K562 (cell line): ENCODE data around the gene RFWD3. TPM values are rescaled to one million over a fixed set of nuclear protein-coding genes. Genes with fewer than 3 reads are reported as not detected.
A peak's percentile ranks its signal among the peaks of the same experiment; 100 is the strongest.

Experiments
- ATAC-seq: fragments of 200-7000 bp; cut with Tn5 transposase; 3 replicates; pipeline ENCODE4 v1.9.1; 2020; ENCODE audit warnings: moderate library complexity
- BruUV-seq: library from RNA; stranded (reverse); fragments of 400-500 nt; replicated peaks from 2 replicates; lab custom pipeline; 2021; lab: Mats Ljungman, UMichigan
- CTCF ChIA-PET: fragments of 300-600 bp; formaldehyde crosslinking; extraction: SDS; loops from one replicate; lab custom pipeline; 2021; ENCODE audit warnings: low intra/inter-chr PET ratio; lab: Yijun Ruan, JAX
- POLR2A ChIA-PET: fragments of 300-600, 350-650 bp; sonication (Branson Sonifier 250); formaldehyde crosslinking; extraction: SDS; loops from one replicate; lab custom pipeline; 2021; ENCODE audit warnings: antibody characterized with exemption, inconsistent platforms; lab: Yijun Ruan, JAX
- DNase-seq, 4 experiments: peaks; one replicate each; pipeline versions ENCODE4 v3.0.0 to v3.0.0-alpha.2; 2011 to 2018; ENCODE audit warnings: low spot score in 3 of 4, mixed read lengths in 3 of 4; ENCODE audit errors: extremely low read depth in 1 of 4
- FAIRE-seq: peaks from 2 replicates; lab custom pipeline; 2011; peaks lifted over from hg19 to GRCh38; lab: Jason Lieb, UNC
- H2AFZ ChIP-seq: 2 replicates; pipeline ENCODE4 v1.6.0; 2011; ENCODE audit warnings: low read depth, low read length, control low read depth, inconsistent platforms
- H3K27ac ChIP-seq: fragments of 200-600 bp; 3 replicates; pipeline ENCODE4 v1.8.0; 2011; ENCODE audit warnings: low read depth, mild to moderate bottlenecking, control low read depth, inconsistent platforms, low read length, moderate library complexity, mixed read lengths; ENCODE audit errors: extremely low read depth
- H3K27me3 ChIP-seq, 2 experiments: fragments of 300-600 bp in 1 of 2; 2 replicates in 1 of 2; 3 replicates in 1 of 2; pipeline versions ENCODE4 v1.6.0 to v1.8.0; 2011; ENCODE audit warnings: inconsistent platforms in 2 of 2, low read length in 2 of 2, mild to moderate bottlenecking in 1 of 2, mixed read lengths in 1 of 2, moderate library complexity in 1 of 2; ENCODE audit not compliant: control insufficient read depth in 2 of 2, insufficient read depth in 2 of 2
- H3K36me3 ChIP-seq: fragments of 300-600 bp; 3 replicates; pipeline ENCODE4 v1.8.0; 2011; ENCODE audit warnings: mild to moderate bottlenecking, low read length, inconsistent platforms; ENCODE audit not compliant: control insufficient read depth, insufficient read depth
- H3K4me1 ChIP-seq, 2 experiments: fragments of 200-600 bp in 1 of 2; replicated peaks in 1 of 2; 2 replicates in 1 of 2; 3 replicates in 1 of 2; pipeline versions ENCODE4 v1.5.1 to v1.8.0; 2011; ENCODE audit warnings: inconsistent platforms in 2 of 2, low read length in 2 of 2, mild to moderate bottlenecking in 1 of 2, mixed read lengths in 1 of 2, moderate library complexity in 1 of 2; ENCODE audit not compliant: control insufficient read depth in 2 of 2, insufficient read depth in 2 of 2
- H3K4me2 ChIP-seq: 2 replicates; pipeline ENCODE4 v1.6.1; 2011; ENCODE audit warnings: low read length, control low read depth, inconsistent platforms, mixed read lengths; ENCODE audit not compliant: insufficient read depth
- H3K4me3 ChIP-seq: fragments of 200-600 bp; sonication (generic), shearing (Covaris generic); 2 replicates; pipeline ENCODE4 v1.5.1; 2016; ENCODE audit warnings: control low read depth, inconsistent platforms
- H3K79me2 ChIP-seq: fragments of 200-600 bp; 3 replicates; pipeline ENCODE4 v1.8.0; 2011; ENCODE audit warnings: low read length, inconsistent platforms; ENCODE audit not compliant: control insufficient read depth, insufficient read depth
- H3K9ac ChIP-seq, 2 experiments: 2 replicates each; pipeline versions ENCODE4 v1.6.0 to v1.6.1; 2011; ENCODE audit warnings: low read depth in 2 of 2, low read length in 2 of 2, control low read depth in 1 of 2, inconsistent platforms in 1 of 2, mild to moderate bottlenecking in 1 of 2, mixed read lengths in 1 of 2; ENCODE audit not compliant: insufficient read depth in 1 of 2
- H3K9me1 ChIP-seq: one replicate; pipeline ENCODE4 v1.6.0; 2011; ENCODE audit warnings: inconsistent platforms, mild to moderate bottlenecking, low read length, moderate library complexity; ENCODE audit not compliant: control insufficient read depth, insufficient read depth
- H3K9me3 ChIP-seq: replicated peaks from 2 replicates; pipeline ENCODE4 v1.5.1; 2011; ENCODE audit warnings: low read depth, low read length, inconsistent platforms; ENCODE audit not compliant: control insufficient read depth, insufficient read depth
- H4K20me1 ChIP-seq: replicated peaks from 2 replicates; pipeline ENCODE4 v1.6.1; 2011; ENCODE audit warnings: low read length, inconsistent platforms, mixed read lengths; ENCODE audit not compliant: control insufficient read depth, insufficient read depth
- CAMTA2 ChIP-seq: fragments of 250-450 bp; sonication (Bioruptor Pico); conservative IDR thresholded peaks from 2 replicates; pipeline ENCODE4 v1.5.1; 2022
- CBX8 ChIP-seq: fragments of 200-600 bp; sonication (generic); IDR thresholded peaks from 2 replicates; pipeline ENCODE4 v1.6.1; 2012; ENCODE audit warnings: borderline replicate concordance, mixed run types, low read depth, mild to moderate bottlenecking, moderate library complexity, mixed read lengths, low read length, control low read depth, inconsistent platforms; ENCODE audit not compliant: poor library complexity, severe bottlenecking; ENCODE audit errors: extremely low read depth
- ELF4 ChIP-seq: fragments of 450-650 bp; formaldehyde crosslinking; IDR thresholded peaks from 2 replicates; pipeline ENCODE4 v1.4.0; 2022; ENCODE audit warnings: missing genetic modification characterization
- ETS1 ChIP-seq: conservative IDR thresholded peaks from 2 replicates; pipeline ENCODE4 v1.6.1; 2011; ENCODE audit warnings: low read depth, mild to moderate bottlenecking, low read length; ENCODE audit not compliant: control insufficient read depth
- HMGN3 ChIP-seq: IDR thresholded peaks from 2 replicates; pipeline ENCODE4 v1.6.1; 2011; ENCODE audit warnings: borderline replicate concordance, low read depth, mild to moderate bottlenecking, mixed read lengths, low read length; ENCODE audit not compliant: insufficient read length; ENCODE audit errors: extremely low read depth
- MLX ChIP-seq, 2 experiments: fragments of 450-650 bp in 1 of 2; sonication (generic) in 1 of 2; formaldehyde crosslinking; conservative IDR thresholded peaks; 2 replicates each; pipeline versions ENCODE4 v1.4.0 to v1.8.1; 2020 to 2022; ENCODE audit warnings: mild to moderate bottlenecking in 1 of 2, missing genetic modification reagents in 1 of 2
- MTA2 ChIP-seq: fragments of 450-650 bp; IDR thresholded peaks from 2 replicates; pipeline ENCODE4 v1.6.1; 2016; ENCODE audit warnings: low read depth
- NR2C1 ChIP-seq, 2 experiments: fragments of 450-650 bp; IDR thresholded peaks; 2 replicates each; pipeline ENCODE4 v1.6.1; 2017; ENCODE audit warnings: mild to moderate bottlenecking in 2 of 2, antibody characterized with exemption in 1 of 2, inconsistent platforms in 1 of 2, missing compliant biosample characterization in 1 of 2, missing genetic modification characterization in 1 of 2
- OTX1 ChIP-seq: fragments of 450-650 bp; formaldehyde crosslinking; IDR thresholded peaks from 2 replicates; pipeline ENCODE4 v1.4.0; 2022; ENCODE audit warnings: mild to moderate bottlenecking
- SNAPC5 ChIP-seq: fragments of 250-450 bp; sonication (Bioruptor Pico); IDR thresholded peaks from 2 replicates; pipeline ENCODE4 v1.8.0; 2021; ENCODE audit warnings: moderate library complexity, mild to moderate bottlenecking, inconsistent platforms
- TCF7L2 ChIP-seq: fragments of 150-350 bp; IDR thresholded peaks from 2 replicates; pipeline ENCODE4 v1.6.1; 2016; ENCODE audit warnings: low read depth, mild to moderate bottlenecking, low read length, moderate library complexity
- ZNF121 ChIP-seq: sonication (generic); formaldehyde crosslinking; conservative IDR thresholded peaks from 2 replicates; pipeline ENCODE4 v1.8.0; 2022; ENCODE audit warnings: missing genetic modification reagents
- ZNF609 ChIP-seq: sonication (generic); formaldehyde crosslinking; IDR thresholded peaks from 2 replicates; pipeline ENCODE4 v1.8.1; 2023; ENCODE audit warnings: missing genetic modification reagents, mild to moderate bottlenecking, borderline replicate concordance
- ZNF76 ChIP-seq: fragments of 250-450 bp; sonication (Bioruptor Pico); IDR thresholded peaks from 2 replicates; pipeline ENCODE4 v1.4.0; 2020; ENCODE audit warnings: mild to moderate bottlenecking, moderate library complexity, borderline replicate concordance
- ZSCAN29 ChIP-seq: fragments of 450-650 bp; IDR thresholded peaks from 2 replicates; pipeline ENCODE4 v1.6.1; 2017
- WGBS: fragments of 100-300 bp; shearing (Covaris generic); methylation state at CpG from one replicate; pipeline ENCODE4 v1.1.6; 2016; ENCODE audit warnings: low coverage, mixed read lengths; ENCODE audit not compliant: insufficient coverage; ENCODE audit errors: missing lambda C conversion rate; 5-methylcytosine and 5-hydroxymethylcytosine counted together
- in situ Hi-C: fragments of 300-500 bp; cut with MboI; formaldehyde crosslinking; loops from 4 replicates; pipeline ENCODE4 v1.15.0; 2018; ENCODE audit warnings: inconsistent platforms, mixed read lengths
- intact Hi-C: fragments of 100-400 bp; cut with micrococcal nuclease; formaldehyde crosslinking; loops from 2 replicates; pipeline ENCODE4 v1.14.2; 2022
- polyA plus RNA-seq, 8 experiments: library from polyadenylated mRNA; depleted of rRNA in 4 of 8; stranded (reverse) in 5 of 8; unstranded in 3 of 8; fragments of >200 nt; fragmentation: Nextera tagmentation in 2 of 8; fragmentation: Illumina TruSeq in 1 of 8; extraction: Ambion mirVana in 2 of 8; extraction: Trizol in 1 of 8; gene quantifications; 2 replicates each; pipeline versions ENCODE4 v1.2.1 to v1.2.3, GENCODE V29; 2011 to 2014; ENCODE audit warnings: inconsistent platforms in 1 of 8, missing spikeins in 1 of 8
- total RNA-seq, 7 experiments: library from RNA; depleted of rRNA in 6 of 7; stranded (reverse); fragments of >200 nt in 6 of 7; fragmentation: Illumina TruSeq in 2 of 7; extraction: Trizol in 2 of 7; gene quantifications; 2 replicates each; pipeline versions ENCODE4 v1.2.1 to v1.2.3, GENCODE V29; 2011 to 2021; ENCODE audit warnings: low replicate concordance in 1 of 7

The RFWD3 gene
- total and polyA plus RNA-seq, 9 of the 15 experiments (the other 6 are each of a cell fraction or from before 2014, with no cell fraction given), result 20.8 to 121 (median 79.0) TPM

GRCh38 chr16:74713876-74714275 lies 47.2 kb upstream of the RFWD3 start:
- WGBS, result 3% methylated on average over 10 of the region's 10 CpGs
- Histone ChIP-seq H3K9ac (no peak overlapping the region), H3K4me2 (no peak overlapping the region), H2AFZ (no peak overlapping the region), H3K9me3 (no peaks in the 10 kb centered on the region), H3K4me3 (no peak overlapping the region), H3K4me1 (peaks cover 0 to 17% of the 10 kb centered on the region in 2 experiments; a peak in 2 of 5 replicates), H3K9me1 (no peaks in the 10 kb centered on the region), H4K20me1 (no peaks in the 10 kb centered on the region), H3K36me3 (no peaks in the 10 kb centered on the region), H3K27me3 (peaks cover 18 to 41% of the 10 kb centered on the region in 2 experiments; a peak in 4 of 5 replicates), H3K27ac (no peak overlapping the region), H3K79me2 (no peaks in the 10 kb centered on the region)
- ChIA-PET POLR2A (interaction anchor here (1.4 kb wide), 1 partner anchor 13 kb away, joined by 4 read pairs; the partner anchor contains the start of gene MLKL), CTCF (interaction anchor here (0.8 kb wide), 1 partner anchor 149 kb away, joined by 3 read pairs; no protein-coding TSS in a partner anchor)
- FAIRE-seq (no peak), DNase-seq (peak in 1 of 4 experiments; percentile 4), ATAC-seq (no peak)
- in situ Hi-C loops, result loop anchor here (25.0 kb wide), 1 partner anchor 423 kb away; the partner anchor contains the start of gene ZFP1
- BruUV-seq, result no TSS peak
- intact Hi-C loops, result no loop called here
- TF ChIP-seq TCF7L2 (no peak), ZNF121 (CRISPR knock-in tag) (no peak), MLX (CRISPR knock-in tag; conservative IDR thresholded peaks at IDR 0.05) (no peak), NR2C1 (IDR thresholded peaks at IDR 0.05) (no peak), NR2C1 (tag; IDR thresholded peaks at IDR 0.05) (no peak), ELF4 (CRISPR knock-in tag) (no peak), CAMTA2 (CRISPR knock-in tag) (no peak), ZNF609 (CRISPR knock-in tag) (no peak), ZSCAN29 (no peak), HMGN3 (no peak), ZNF76 (CRISPR knock-in tag) (no peak), SNAPC5 (no peak), CBX8 (no peak), ETS1 (no peak), OTX1 (CRISPR knock-in tag) (no peak), MTA2 (no peak)
